Neural crest cell (in vitro differentiated cells): ENCODE data around the gene RTN4IP1. TPM values are rescaled to one million over a fixed set of nuclear protein-coding genes. Genes with fewer than 3 reads are reported as not detected.
"Not testable (repeated sequence)": the region's sequence is repeated elsewhere in the genome, so short reads cannot be mapped to it uniquely, and the experiment has no call there.

Experiments used
- DNase-seq: peaks from one replicate; pipeline ENCODE4 v3.0.0; 2021; ENCODE audit warnings: low read depth, mixed read lengths, low spot score
- H3K27ac Mint-ChIP-seq: one replicate; pipeline ENCODE4 v1.8.0; 2021; ENCODE audit warnings: mild to moderate bottlenecking, mixed read lengths; ENCODE audit not compliant: unreplicated experiment
- H3K27me3 Mint-ChIP-seq: 2 replicates; pipeline ENCODE4 v1.8.0; 2021; ENCODE audit warnings: low read depth, mild to moderate bottlenecking, mixed read lengths
- H3K36me3 Mint-ChIP-seq: 2 replicates; pipeline ENCODE4 v1.8.0; 2021; ENCODE audit warnings: low read depth, mild to moderate bottlenecking, mixed read lengths
- H3K4me1 Mint-ChIP-seq: 2 replicates; pipeline ENCODE4 v1.8.0; 2021; ENCODE audit warnings: mixed read lengths
- H3K4me3 Mint-ChIP-seq: one replicate; pipeline ENCODE4 v1.8.0; 2021; ENCODE audit warnings: mild to moderate bottlenecking, mixed read lengths
- H3K9me3 Mint-ChIP-seq: 2 replicates; pipeline ENCODE4 v1.8.0; 2021; ENCODE audit warnings: mixed read lengths
- total RNA-seq: library from RNA; stranded (reverse); gene quantifications from 2 replicates; pipeline ENCODE4 v1.2.1, GENCODE V29; 2021
- TF ChIP-seq, protein P1 (sequence below): fragments of 200-600 bp; sonication (generic); conservative IDR thresholded peaks from 2 replicates; pipeline ENCODE4 v1.5.0; 2021; ENCODE audit warnings: antibody characterized with exemption, mild to moderate bottlenecking

RTN4IP1 gene
- total RNA-seq, 1 donor from 2014 or later, result 9.1 TPM

DNA sequence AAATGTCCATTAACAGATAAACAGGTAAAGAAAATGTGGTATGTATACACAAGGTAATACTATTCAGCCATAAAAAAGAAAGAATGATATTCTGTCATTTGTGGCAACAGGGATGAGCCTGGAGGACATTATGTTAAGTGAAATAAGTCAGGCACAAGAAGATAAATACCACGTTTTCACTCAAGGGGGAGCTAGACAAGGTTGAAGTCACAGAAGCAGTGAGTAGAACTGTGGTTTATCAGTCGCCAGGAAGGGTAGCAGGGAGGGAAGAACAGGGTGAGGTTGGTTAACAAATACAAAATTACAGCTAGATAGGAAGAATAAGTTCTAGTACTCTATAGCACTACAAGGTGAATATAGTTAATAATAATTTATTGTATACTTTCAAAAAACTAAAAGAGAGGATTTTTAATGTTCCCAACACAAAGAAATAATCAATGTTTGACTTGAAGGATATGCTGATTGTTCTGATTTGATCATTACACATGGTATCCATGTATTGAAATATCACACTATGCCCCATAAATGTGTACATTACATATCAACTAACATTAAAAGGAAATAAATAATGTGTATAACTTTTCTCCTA, 21.1 kb downstream of the RTN4IP1 start:
- Mint-ChIP-seq H3K9me3 (no peaks in the 10 kb centered on the region), H3K4me3 (no peak overlapping the region), H3K27ac (no peak overlapping the region), H3K27me3 (no peaks in the 10 kb centered on the region), H3K4me1 (no peaks in the 10 kb centered on the region), H3K36me3 (peaks cover 10% of the 10 kb centered on the region)
- TF ChIP-seq, protein P1, sequence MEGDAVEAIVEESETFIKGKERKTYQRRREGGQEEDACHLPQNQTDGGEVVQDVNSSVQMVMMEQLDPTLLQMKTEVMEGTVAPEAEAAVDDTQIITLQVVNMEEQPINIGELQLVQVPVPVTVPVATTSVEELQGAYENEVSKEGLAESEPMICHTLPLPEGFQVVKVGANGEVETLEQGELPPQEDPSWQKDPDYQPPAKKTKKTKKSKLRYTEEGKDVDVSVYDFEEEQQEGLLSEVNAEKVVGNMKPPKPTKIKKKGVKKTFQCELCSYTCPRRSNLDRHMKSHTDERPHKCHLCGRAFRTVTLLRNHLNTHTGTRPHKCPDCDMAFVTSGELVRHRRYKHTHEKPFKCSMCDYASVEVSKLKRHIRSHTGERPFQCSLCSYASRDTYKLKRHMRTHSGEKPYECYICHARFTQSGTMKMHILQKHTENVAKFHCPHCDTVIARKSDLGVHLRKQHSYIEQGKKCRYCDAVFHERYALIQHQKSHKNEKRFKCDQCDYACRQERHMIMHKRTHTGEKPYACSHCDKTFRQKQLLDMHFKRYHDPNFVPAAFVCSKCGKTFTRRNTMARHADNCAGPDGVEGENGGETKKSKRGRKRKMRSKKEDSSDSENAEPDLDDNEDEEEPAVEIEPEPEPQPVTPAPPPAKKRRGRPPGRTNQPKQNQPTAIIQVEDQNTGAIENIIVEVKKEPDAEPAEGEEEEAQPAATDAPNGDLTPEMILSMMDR, result peak; percentile 65
- peak; percentile 9 for DNase-seq

DNA sequence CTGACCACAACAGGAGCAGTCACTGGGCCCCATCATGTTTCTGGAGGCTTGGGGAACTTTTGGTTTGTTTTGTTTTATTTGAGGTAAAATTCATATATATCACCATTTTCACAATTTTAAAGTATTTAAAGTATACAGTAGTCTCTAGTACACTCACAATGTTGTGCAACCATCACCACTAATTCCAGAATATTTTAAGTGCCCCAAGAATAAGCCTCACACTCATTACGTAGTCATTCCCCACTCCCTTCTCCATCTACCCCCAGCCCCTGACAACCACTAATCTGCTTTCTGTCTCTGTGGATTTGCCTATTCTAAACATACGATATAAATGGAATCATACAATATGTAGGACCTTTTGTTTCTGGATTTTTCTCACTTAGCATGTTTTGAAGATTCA, 29.0 kb downstream of the RTN4IP1 start:
- H3K4me3 Mint-ChIP-seq, result no peak overlapping the region
- no peak for DNase-seq
- TF ChIP-seq, protein P1, result no peak
- no peaks in the 10 kb centered on the region for H3K4me1 Mint-ChIP-seq
- H3K27ac Mint-ChIP-seq, result no peak overlapping the region
- H3K9me3 Mint-ChIP-seq, result peaks cover 3% of the 10 kb centered on the region
- peaks cover 11% of the 10 kb centered on the region for H3K36me3 Mint-ChIP-seq
- no peaks in the 10 kb centered on the region for H3K27me3 Mint-ChIP-seq

DNA sequence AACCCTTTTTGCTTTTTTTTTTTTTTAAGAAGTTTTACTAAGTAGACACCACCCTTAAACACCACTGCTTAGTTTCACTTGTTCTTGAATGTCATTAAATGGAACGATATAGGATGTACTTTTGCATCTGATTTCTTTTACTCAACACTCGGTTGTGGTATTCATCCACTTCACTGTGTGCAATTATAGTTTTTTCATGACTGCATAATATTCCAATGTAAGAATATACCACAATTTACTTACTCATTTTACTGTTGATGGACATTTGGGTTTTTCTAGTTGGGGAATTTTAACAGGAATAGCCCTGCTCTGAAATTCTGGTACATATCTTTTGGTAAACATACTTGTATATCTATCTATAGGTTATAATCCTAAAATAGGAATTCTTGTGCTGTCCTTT, 29.9 kb downstream of the RTN4IP1 start:
- TF ChIP-seq, protein P1, result no peak
- no peak overlapping the region for H3K27ac Mint-ChIP-seq
- H3K4me1 Mint-ChIP-seq, result no peaks in the 10 kb centered on the region
- DNase-seq, result no peak
- H3K27me3 Mint-ChIP-seq, result no peaks in the 10 kb centered on the region
- H3K9me3 Mint-ChIP-seq, result peaks cover 3% of the 10 kb centered on the region
- peaks cover 11% of the 10 kb centered on the region for H3K36me3 Mint-ChIP-seq
- no peak overlapping the region for H3K4me3 Mint-ChIP-seq

DNA sequence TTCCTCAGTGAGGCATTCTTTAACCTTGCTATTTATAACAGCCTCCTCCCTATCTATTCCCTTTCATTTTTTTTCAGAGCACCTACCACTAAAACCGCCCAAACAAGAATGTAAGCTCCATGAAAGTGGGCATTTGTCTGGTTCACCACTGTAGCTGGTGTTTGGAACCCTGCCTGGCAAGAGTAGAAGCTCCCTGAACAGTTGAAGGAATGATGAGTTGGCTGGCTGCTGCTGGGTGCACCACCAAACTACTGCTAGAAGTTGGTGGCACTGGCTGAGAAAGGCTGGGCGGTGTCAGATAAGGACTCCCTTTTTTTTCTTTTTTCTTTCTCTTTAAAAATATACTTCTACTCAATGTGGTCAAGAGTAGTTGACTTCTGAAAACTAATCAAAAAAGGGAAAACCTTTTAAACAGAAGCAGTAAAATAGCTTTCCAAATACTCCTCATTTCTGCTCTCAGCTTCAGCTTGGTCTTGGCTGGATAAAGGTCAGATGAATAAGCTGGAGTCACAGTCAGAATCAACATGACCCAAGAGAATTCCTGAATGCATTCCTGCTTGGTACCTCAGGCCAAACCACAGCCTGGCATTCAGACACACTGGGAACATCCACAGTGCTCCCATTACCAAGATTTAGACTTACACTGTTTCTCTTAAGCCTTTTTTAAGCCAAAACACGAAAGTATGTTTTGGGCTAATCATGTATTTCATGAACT, 38.0 kb downstream of the RTN4IP1 start:
- no peak overlapping the region for H3K27ac Mint-ChIP-seq
- no peaks in the 10 kb centered on the region for H3K9me3 Mint-ChIP-seq
- TF ChIP-seq, protein P1, result no peak
- H3K4me1 Mint-ChIP-seq, result peaks cover 3% of the 10 kb centered on the region
- H3K27me3 Mint-ChIP-seq, result no peaks in the 10 kb centered on the region
- H3K4me3 Mint-ChIP-seq, result no peak overlapping the region
- H3K36me3 Mint-ChIP-seq, result no peaks in the 10 kb centered on the region
- no peak for DNase-seq

DNA sequence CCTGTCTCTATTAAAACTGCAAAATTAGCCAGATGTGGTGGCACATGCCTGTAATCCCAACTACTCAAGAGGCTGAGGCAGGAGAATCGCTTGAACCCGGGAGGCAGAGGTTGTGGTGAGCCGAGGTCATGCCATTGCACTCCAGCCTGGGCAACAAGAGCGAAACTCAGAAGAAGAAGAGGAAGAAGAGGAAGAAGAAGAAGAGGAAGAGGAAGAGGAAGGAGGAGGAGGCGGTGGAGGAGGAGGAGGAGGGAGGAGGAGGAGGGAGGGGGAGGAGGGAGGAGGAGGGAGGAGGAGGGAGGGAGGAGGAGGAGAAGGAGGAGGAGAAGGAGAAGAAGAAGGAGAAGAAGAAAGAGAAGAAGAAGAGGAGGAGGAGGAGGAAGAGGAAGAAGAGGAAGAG, 40.4 kb downstream of the RTN4IP1 start:
- not testable (repeated sequence) for H3K9me3 Mint-ChIP-seq, H3K4me1 Mint-ChIP-seq, H3K27me3 Mint-ChIP-seq, H3K4me3 Mint-ChIP-seq, DNase-seq, H3K36me3 Mint-ChIP-seq, H3K27ac Mint-ChIP-seq

DNA sequence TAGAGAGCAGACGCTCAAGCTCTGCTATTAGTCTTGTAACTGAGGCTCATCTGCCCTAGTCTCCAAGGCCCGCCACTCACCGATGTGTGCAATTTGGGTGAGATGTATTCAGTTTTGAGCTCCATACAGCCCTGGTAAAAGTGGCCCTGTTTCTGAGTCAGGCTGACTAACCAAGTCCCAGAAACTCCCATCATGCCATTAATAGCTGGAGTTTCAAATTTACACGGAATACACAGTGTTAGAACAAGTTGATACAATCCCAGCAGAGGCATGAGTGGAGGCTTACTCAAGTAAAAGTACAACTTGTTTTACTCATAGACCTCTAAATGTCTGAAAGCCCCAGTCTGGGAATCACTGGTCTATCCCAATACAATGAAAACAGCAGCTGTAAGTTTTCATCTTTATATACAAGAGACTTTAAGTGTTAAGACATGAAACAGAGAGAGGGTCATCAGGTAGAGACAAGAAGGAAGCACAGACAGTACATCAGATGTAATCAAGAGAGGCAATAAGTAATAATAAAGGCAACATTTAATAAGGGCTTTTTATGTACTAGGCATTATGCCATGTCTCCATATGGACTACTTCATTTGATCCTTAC, 42.4 kb downstream of the RTN4IP1 start:
- Mint-ChIP-seq H3K36me3 (peaks cover 6% of the 10 kb centered on the region), H3K9me3 (no peaks in the 10 kb centered on the region), H3K27ac (no peak overlapping the region), H3K4me3 (no peak overlapping the region), H3K27me3 (no peaks in the 10 kb centered on the region), H3K4me1 (no peaks in the 10 kb centered on the region)
- TF ChIP-seq, protein P1, result no peak
- DNase-seq, result no peak
